H1 (cell line): ENCODE data around the gene TRAPPC2L. TPM values are rescaled to one million over a fixed set of nuclear protein-coding genes. Genes with fewer than 3 reads are reported as not detected.

Experiments used
- CTCF ChIA-PET: fragments of 300-600 bp; sonication (Branson Sonifier 250); formaldehyde crosslinking; loops from one replicate; lab custom pipeline; 2021; ENCODE audit not compliant: partially characterized antibody; lab: Charles Lee
- POLR2A ChIA-PET: fragments of 300-600 bp; sonication (Branson Sonifier 250); formaldehyde crosslinking; loops from one replicate; lab custom pipeline; 2021; ENCODE audit warnings: inconsistent platforms; ENCODE audit not compliant: partially characterized antibody; lab: Charles Lee
- DNase-seq, 2 experiments: peaks; one replicate each; pipeline versions ENCODE4 v3.0.0 to v3.0.0-alpha.2; 2010 to 2022; ENCODE audit warnings: low spot score in 2 of 2, low read depth in 1 of 2, mixed read lengths in 1 of 2
- FAIRE-seq: peaks from 2 replicates; lab custom pipeline; 2011; peaks lifted over from hg19 to GRCh38; lab: Jason Lieb, UNC
- H2AFZ ChIP-seq: 2 replicates; pipeline ENCODE4 v1.8.1; 2012; ENCODE audit warnings: low read length, inconsistent platforms
- H2AK5ac ChIP-seq: 2 replicates; pipeline ENCODE4 v1.6.1; 2013; ENCODE audit warnings: low read depth, low read length
- H2BK120ac ChIP-seq: replicated peaks from 2 replicates; pipeline ENCODE3; 2013; ENCODE audit warnings: low read depth, low read length, inconsistent platforms
- H2BK12ac ChIP-seq: 2 replicates; pipeline ENCODE4 v1.6.1; 2013; ENCODE audit warnings: low read depth, low read length
- H2BK15ac ChIP-seq: 2 replicates; pipeline ENCODE4 v1.6.1; 2013; ENCODE audit warnings: low read length
- H2BK20ac ChIP-seq: 2 replicates; pipeline ENCODE4 v1.6.1; 2013; ENCODE audit warnings: low read length
- H2BK5ac ChIP-seq: 2 replicates; pipeline ENCODE4 v1.6.1; 2013; ENCODE audit warnings: low read depth, low read length
- H3K14ac ChIP-seq: 2 replicates; pipeline ENCODE4 v1.6.1; 2013; ENCODE audit warnings: inconsistent platforms; ENCODE audit not compliant: insufficient read length
- H3K18ac ChIP-seq: 2 replicates; pipeline ENCODE4 v1.6.1; 2013; ENCODE audit warnings: low read length; ENCODE audit errors: extremely low read depth
- H3K23ac ChIP-seq: 2 replicates; pipeline ENCODE4 v1.6.1; 2013; ENCODE audit warnings: inconsistent platforms; ENCODE audit not compliant: insufficient read length
- H3K23me2 ChIP-seq: 2 replicates; pipeline ENCODE4 v1.6.1; 2013; ENCODE audit warnings: low read depth, low read length
- H3K27ac ChIP-seq: 2 replicates; pipeline ENCODE4 v1.6.1; 2011; ENCODE audit warnings: low read depth, low read length, inconsistent platforms
- H3K27me3 ChIP-seq, 4 experiments: replicated peaks in 1 of 4; 1 replicate in 1 of 4; 2 replicates in 3 of 4; pipeline versions ENCODE4 v1.6.1 to v1.8.1; 2011 to 2013; ENCODE audit warnings: low read length in 3 of 4, mild to moderate bottlenecking in 3 of 4, inconsistent platforms in 2 of 4, mixed read lengths in 2 of 4, moderate library complexity in 1 of 4; ENCODE audit not compliant: control insufficient read depth in 3 of 4, insufficient read depth in 3 of 4; ENCODE audit errors: extremely low read depth in 1 of 4
- H3K36me3 ChIP-seq, 4 experiments: 2 replicates each; pipeline versions ENCODE4 v1.6.1 to v1.8.1; 2011 to 2013; ENCODE audit warnings: mild to moderate bottlenecking in 4 of 4, low read length in 3 of 4, moderate library complexity in 2 of 4, control low read depth in 1 of 4, inconsistent platforms in 1 of 4; ENCODE audit not compliant: insufficient read depth in 4 of 4, control insufficient read depth in 2 of 4
- H3K4ac ChIP-seq: replicated peaks from 2 replicates; pipeline ENCODE3; 2013; ENCODE audit warnings: low read length, low read depth, mixed read lengths, inconsistent platforms; ENCODE audit not compliant: insufficient read length
- H3K4me1 ChIP-seq, 4 experiments: replicated peaks in 1 of 4; 1 replicate in 1 of 4; 2 replicates in 3 of 4; pipeline versions ENCODE4 v1.6.1 to v1.8.1; 2011 to 2013; ENCODE audit warnings: low read length in 3 of 4, inconsistent platforms in 2 of 4, mixed read lengths in 1 of 4; ENCODE audit not compliant: insufficient read depth in 4 of 4, control insufficient read depth in 3 of 4
- H3K4me2 ChIP-seq, 2 experiments: 2 replicates each; pipeline versions ENCODE4 v1.6.1 to v1.8.1; 2011 to 2013; ENCODE audit warnings: low read depth in 2 of 2, low read length in 2 of 2, control low read depth in 1 of 2, inconsistent platforms in 1 of 2, mild to moderate bottlenecking in 1 of 2; ENCODE audit not compliant: insufficient read depth in 1 of 2
- H3K4me3 ChIP-seq, 4 experiments: fragments of 200-600, 300-600 bp in 1 of 4; sonication (generic), shearing (Covaris generic), sonication (Bioruptor Twin) in 1 of 4; 2 replicates each; pipeline versions ENCODE4 v1.5.1 to v1.8.1; 2011 to 2016; ENCODE audit warnings: low read length in 4 of 4, low read depth in 3 of 4, control low read depth in 2 of 4, inconsistent platforms in 2 of 4, mild to moderate bottlenecking in 2 of 4, mixed read lengths in 1 of 4, moderate library complexity in 1 of 4; ENCODE audit not compliant: insufficient read depth in 2 of 4; ENCODE audit errors: extremely low read depth in 1 of 4
- H3K56ac ChIP-seq: replicated peaks from 2 replicates; pipeline ENCODE3; 2013; ENCODE audit warnings: low read depth, mild to moderate bottlenecking, mixed read lengths, low read length, inconsistent platforms; ENCODE audit not compliant: insufficient read length
- H3K79me1 ChIP-seq: 2 replicates; pipeline ENCODE4 v1.6.1; 2013; ENCODE audit warnings: low read depth, low read length, control low read depth
- H3K79me2 ChIP-seq, 2 experiments: 2 replicates each; pipeline versions ENCODE4 v1.6.1 to v1.8.1; 2012 to 2013; ENCODE audit warnings: low read length in 2 of 2, mild to moderate bottlenecking in 2 of 2, inconsistent platforms in 1 of 2; ENCODE audit not compliant: insufficient read depth in 2 of 2, control insufficient read depth in 1 of 2
- H3K9ac ChIP-seq, 4 experiments: replicated peaks in 1 of 4; 1 replicate in 1 of 4; 2 replicates in 3 of 4; pipeline versions ENCODE4 v1.6.1 to v1.8.1; 2011 to 2013; ENCODE audit warnings: low read depth in 3 of 4, low read length in 3 of 4, control low read depth in 2 of 4, mild to moderate bottlenecking in 2 of 4, moderate library complexity in 2 of 4, inconsistent platforms in 1 of 4; ENCODE audit errors: extremely low read depth in 1 of 4
- H3K9me3 ChIP-seq, 2 experiments: 2 replicates each; pipeline versions ENCODE4 v1.6.1 to v1.8.1; 2012 to 2013; ENCODE audit warnings: mild to moderate bottlenecking in 2 of 2, moderate library complexity in 2 of 2, control low read depth in 1 of 2, inconsistent platforms in 1 of 2, low read depth in 1 of 2, low read length in 1 of 2, mixed read lengths in 1 of 2; ENCODE audit not compliant: insufficient read depth in 2 of 2
- H4K20me1 ChIP-seq, 2 experiments: replicated peaks in 1 of 2; 2 replicates each; pipeline versions ENCODE3 to v1.8.1; 2011 to 2013; ENCODE audit warnings: inconsistent platforms in 2 of 2, low read length in 2 of 2, mild to moderate bottlenecking in 1 of 2; ENCODE audit not compliant: insufficient read depth in 2 of 2, control insufficient read depth in 1 of 2
- H4K5ac ChIP-seq: 2 replicates; pipeline ENCODE4 v1.6.1; 2013; ENCODE audit warnings: low read length, low read depth, mixed read lengths, inconsistent platforms; ENCODE audit not compliant: insufficient read length
- H4K8ac ChIP-seq: 2 replicates; pipeline ENCODE4 v1.8.0; 2013; ENCODE audit warnings: mild to moderate bottlenecking, moderate library complexity, low read length, inconsistent platforms; ENCODE audit not compliant: insufficient read depth; ENCODE audit errors: extremely low read depth
- H4K91ac ChIP-seq: replicated peaks from 2 replicates; pipeline ENCODE3; 2013; ENCODE audit warnings: low read length, mixed read lengths, inconsistent platforms; ENCODE audit not compliant: insufficient read length
- CTCF ChIP-seq, 3 experiments: IDR thresholded peaks; 1 replicate in 2 of 3; 2 replicates in 1 of 3; pipeline versions ENCODE4 v1.5.1 to v1.6.1; 2011; ENCODE audit warnings: low read length in 3 of 3, mild to moderate bottlenecking in 3 of 3, inconsistent platforms in 2 of 3, low read depth in 1 of 3, moderate library complexity in 1 of 3; ENCODE audit not compliant: insufficient read depth in 1 of 3; ENCODE audit errors: control extremely low read depth in 1 of 3
- EGR1 ChIP-seq: IDR thresholded peaks from 2 replicates; pipeline ENCODE4 v1.6.1; 2011; ENCODE audit warnings: low read depth, low read length, borderline replicate concordance
- FOSL1 ChIP-seq: IDR thresholded peaks from 2 replicates; pipeline ENCODE4 v1.6.1; 2011; ENCODE audit warnings: mild to moderate bottlenecking, low read depth, low read length, moderate library complexity; ENCODE audit not compliant: insufficient read depth
- MAX ChIP-seq: IDR thresholded peaks from 2 replicates; pipeline ENCODE4 v1.6.1; 2012; ENCODE audit warnings: inconsistent platforms
- RAD21 ChIP-seq, 2 experiments: IDR thresholded peaks in 1 of 2; conservative IDR thresholded peaks in 1 of 2; 2 replicates each; pipeline ENCODE4 v1.6.1; 2011; ENCODE audit warnings: low read depth in 2 of 2, low read length in 2 of 2, improper control_type of control experiment in 1 of 2, inconsistent platforms in 1 of 2, mild to moderate bottlenecking in 1 of 2, moderate library complexity in 1 of 2
- TBP ChIP-seq: IDR thresholded peaks from 2 replicates; pipeline ENCODE4 v1.6.1; 2011; ENCODE audit warnings: low read depth, low read length, improper control_type of control experiment
- WGBS, 2 experiments: shearing (Covaris generic) in 1 of 2; methylation state at CpG; one replicate each; pipeline versions ENCODE4 v1.1.6 to v1.1.7; 2013 to 2015; ENCODE audit warnings: low lambda C conversion rate in 2 of 2, mixed read lengths in 2 of 2, inconsistent platforms in 1 of 2, low coverage in 1 of 2, missing lambda C conversion rate in 1 of 2; ENCODE audit not compliant: insufficient replicate concordance in 2 of 2, insufficient coverage in 1 of 2, insufficient read length in 1 of 2; ENCODE audit errors: extremely low coverage in 1 of 2, missing lambda C conversion rate in 1 of 2; 5-methylcytosine and 5-hydroxymethylcytosine counted together
- polyA plus RNA-seq, 7 experiments: library from polyadenylated mRNA; depleted of rRNA in 3 of 7; stranded (reverse) in 5 of 7; unstranded in 2 of 7; fragments of >200 nt in 5 of 7; fragments of 200-250 nt in 2 of 7; gene quantifications; 1 replicate in 5 of 7; 2 replicates in 1 of 7; 4 replicates in 1 of 7; pipeline versions ENCODE4 v1.2.1 to v1.2.3, GENCODE V29; 2011 to 2013; ENCODE audit warnings: missing spikeins in 2 of 7, mixed read lengths in 2 of 7
- total RNA-seq: library from RNA; stranded (reverse); fragmentation: NEBNext Ultra II Directional; extraction: Animal tissue kit (Norgen Biotek cat#: 25700); gene quantifications from 2 replicates; pipeline ENCODE4 v1.2.1, GENCODE V29; 2021

Gene TRAPPC2L
- total and polyA plus RNA-seq, 2 of the 8 experiments (the other 6 are each of a cell fraction or from before 2014, with no cell fraction given) = 98.7 to 133 TPM

GRCh38 chr16:88839026-88839529 is 17.8 kb upstream of the TRAPPC2L start:
- H2AK5ac ChIP-seq = no peak overlapping the region
- H3K18ac ChIP-seq = no peak overlapping the region
- H3K27ac ChIP-seq = no peak overlapping the region
- no peaks in the 10 kb centered on the region for H4K20me1 ChIP-seq
- TF ChIP-seq CTCF (IDR thresholded peaks at IDR 0.05; ENCODE audit: control extremely low read depth in 1 of 3, insufficient read depth in 1 of 3, low read depth in 1 of 3, low read length in 3 of 3) = peak; percentile 5 to 90 (median 57)
- TF ChIP-seq FOSL1 = 0 out of 2 replicates have a peak, but pooled peaks have one; percentile 59
- TF ChIP-seq TBP = no peak
- peak; percentile 92 for TF ChIP-seq EGR1
- TF ChIP-seq RAD21 (IDR thresholded peaks at IDR 0.05 in 1 of 2, conservative IDR thresholded peaks at IDR 0.05 in 1 of 2; ENCODE audit: low read depth in 2 of 2, low read length in 2 of 2) = 0 out of 4 replicates have a peak, but pooled peaks of 1 of the 2 experiments have one; percentile 11
- peak; percentile 31; the same call in 1 of the 2 replicates for TF ChIP-seq MAX
- no peak overlapping the region for H4K91ac ChIP-seq
- no peaks in the 10 kb centered on the region for H3K79me2 ChIP-seq
- H2BK120ac ChIP-seq = no peak overlapping the region
- no peak overlapping the region for H2BK20ac ChIP-seq
- no peak overlapping the region for H3K14ac ChIP-seq
- FAIRE-seq = no peak
- no peaks in the 10 kb centered on the region for H3K79me1 ChIP-seq
- peak overlapping the region; percentile 14 for H4K8ac ChIP-seq
- WGBS, 2 experiments = 95% methylated on average over 18 of the region's 39 CpGs; no CpG with 5 or more reads in 1 of the 2 experiments
- no peak overlapping the region for H3K4me2 ChIP-seq
- ChIA-PET POLR2A (interaction anchor here (1.8 kb wide), 1 partner anchor 35 kb away, joined by 5 read pairs; no protein-coding TSS in a partner anchor), CTCF (interaction anchor here (0.7 to 1.4 kb wide), 8 partner anchors 10 to 328 kb away, joined by 3 to 4 read pairs (median 3); no protein-coding TSS in a partner anchor)
- H3K27me3 ChIP-seq = no peaks in the 10 kb centered on the region
- H3K23me2 ChIP-seq = no peaks in the 10 kb centered on the region
- peaks cover 0 to 7% (median under 1%) of the 10 kb centered on the region in 4 experiments; a peak in 2 of 8 replicates for H3K36me3 ChIP-seq
- no peak overlapping the region for H2AFZ ChIP-seq
- DNase-seq = no peak
- H3K9ac ChIP-seq = no peak overlapping the region
- no peak overlapping the region for H2BK12ac ChIP-seq
- H3K4ac ChIP-seq = no peak overlapping the region
- no peak overlapping the region for H2BK15ac ChIP-seq
- no peak overlapping the region for H3K56ac ChIP-seq
- H3K23ac ChIP-seq = no peak overlapping the region
- no peak overlapping the region for H3K4me3 ChIP-seq
- no peaks in the 10 kb centered on the region for H3K4me1 ChIP-seq
- no peaks in the 10 kb centered on the region for H3K9me3 ChIP-seq
- no peak overlapping the region for H4K5ac ChIP-seq
- H2BK5ac ChIP-seq = no peak overlapping the region
